ENCODE data around the gene TESK2. TPM values are rescaled to one million over a fixed set of nuclear protein-coding genes. Genes with fewer than 3 reads are reported as not detected.
"Not testable (repeated sequence)": the region's sequence is repeated elsewhere in the genome, so short reads cannot be mapped to it uniquely, and the experiment has no call there.

Gene TESK2
- polyA plus RNA-seq, 1 donor (not counting 4 experiments of a cell fraction or from before 2014, with no cell fraction given), result 2.0 TPM

DNA sequence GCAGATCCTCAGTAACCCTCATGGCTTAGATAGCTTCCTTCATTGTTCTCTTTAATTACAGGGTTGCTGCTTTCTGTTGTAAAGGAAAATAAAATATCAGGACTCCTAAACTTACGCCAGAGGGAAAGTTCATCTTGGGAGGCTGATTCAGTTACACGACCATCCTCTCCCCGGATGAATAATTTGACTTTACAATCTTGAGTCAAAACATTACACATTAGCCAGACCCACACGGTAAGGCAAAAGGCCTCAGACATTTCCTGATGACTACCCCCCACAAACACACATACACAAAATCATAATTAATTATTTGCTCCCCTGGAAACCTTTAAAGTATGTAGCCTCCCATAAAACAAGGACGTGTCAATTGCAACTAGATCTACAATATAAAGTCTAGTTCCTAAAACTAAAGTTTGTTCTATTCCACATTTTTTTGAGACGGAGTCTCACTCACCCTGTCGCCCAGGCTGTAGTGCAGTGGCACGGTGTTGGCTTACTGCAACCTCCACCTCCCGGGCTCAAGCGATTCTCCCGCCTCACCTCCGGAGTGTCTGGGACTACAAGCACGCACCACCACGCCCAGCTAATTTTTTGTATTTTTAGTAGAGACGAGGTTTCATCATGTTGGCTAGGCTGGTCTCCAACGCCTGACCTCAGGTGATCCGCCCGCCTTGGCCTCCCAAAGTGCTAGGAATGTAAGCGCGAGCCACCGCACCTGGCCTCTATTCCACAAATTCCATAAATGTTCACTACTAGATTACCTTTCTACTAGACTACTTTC, 31.6 kb upstream of the TESK2 start:
- Histone ChIP-seq H4K20me1 (ENCODE audit: control insufficient read depth, extremely low read depth, insufficient read depth, low read length) (peaks cover 12% of the 10 kb centered on the region), H3K9me1 (ENCODE audit: control insufficient read depth, extremely low read depth, insufficient read depth, low read length) (no peaks in the 10 kb centered on the region), H3K9ac (ENCODE audit: control insufficient read depth, extremely low read depth, insufficient read depth, low read length) (peak overlapping the region; percentile 90), H3K36me3 (ENCODE audit: control insufficient read depth in 2 of 2, extremely low read depth in 1 of 2, insufficient read depth in 2 of 2, low read length in 2 of 2) (peaks cover 2 to 9% of the 10 kb centered on the region in 2 experiments), H2AFZ (ENCODE audit: control insufficient read depth, low read length) (peak overlapping the region; percentile 81), H3K4me1 (ENCODE audit: control insufficient read depth, extremely low read depth, insufficient read depth, low read length) (peaks cover 20% of the 10 kb centered on the region), H3K9me3 (ENCODE audit: control insufficient read depth, low read depth, low read length) (no peaks in the 10 kb centered on the region), H3K4me3 (ENCODE audit: control insufficient read depth in 2 of 3, extremely low read depth in 1 of 3, insufficient read depth in 2 of 3, low read depth in 1 of 3, low read length in 3 of 3) (peak overlapping the region; percentile 92 to 100 (median 98)), H3K27me3 (ENCODE audit: control insufficient read depth, extremely low read depth, insufficient read depth, low read length) (no peaks in the 10 kb centered on the region), H3K79me2 (ENCODE audit: control insufficient read depth, insufficient read depth, low read length) (peaks cover 39% of the 10 kb centered on the region), H3K4me2 (ENCODE audit: control insufficient read depth, extremely low read depth, insufficient read depth, low read depth, low read length) (peak overlapping the region; percentile 87), H3K27ac (ENCODE audit: control insufficient read depth, insufficient read depth, low read length) (peak overlapping the region; percentile 95)
- dilution Hi-C loops (cut with MboI; ENCODE audit: extremely low pct_ligation_motif_present, low sequenced_read_pairs), result no loop called here
- TF ChIP-seq EZH2 (IDR thresholded peaks at IDR 0.05; ENCODE audit: low read length) (no peak), CTCF (optimal IDR thresholded peaks at IDR 0.05 in 1 of 3, IDR thresholded peaks at IDR 0.05 in 1 of 3, conservative IDR thresholded peaks at IDR 0.05 in 1 of 3; ENCODE audit: extremely low read depth in 1 of 3, insufficient read depth in 2 of 3, low read length in 3 of 3) (no peak)
- FAIRE-seq (no peak), DNase-seq (ENCODE audit: low read depth, low spot score) (no peak)

DNA sequence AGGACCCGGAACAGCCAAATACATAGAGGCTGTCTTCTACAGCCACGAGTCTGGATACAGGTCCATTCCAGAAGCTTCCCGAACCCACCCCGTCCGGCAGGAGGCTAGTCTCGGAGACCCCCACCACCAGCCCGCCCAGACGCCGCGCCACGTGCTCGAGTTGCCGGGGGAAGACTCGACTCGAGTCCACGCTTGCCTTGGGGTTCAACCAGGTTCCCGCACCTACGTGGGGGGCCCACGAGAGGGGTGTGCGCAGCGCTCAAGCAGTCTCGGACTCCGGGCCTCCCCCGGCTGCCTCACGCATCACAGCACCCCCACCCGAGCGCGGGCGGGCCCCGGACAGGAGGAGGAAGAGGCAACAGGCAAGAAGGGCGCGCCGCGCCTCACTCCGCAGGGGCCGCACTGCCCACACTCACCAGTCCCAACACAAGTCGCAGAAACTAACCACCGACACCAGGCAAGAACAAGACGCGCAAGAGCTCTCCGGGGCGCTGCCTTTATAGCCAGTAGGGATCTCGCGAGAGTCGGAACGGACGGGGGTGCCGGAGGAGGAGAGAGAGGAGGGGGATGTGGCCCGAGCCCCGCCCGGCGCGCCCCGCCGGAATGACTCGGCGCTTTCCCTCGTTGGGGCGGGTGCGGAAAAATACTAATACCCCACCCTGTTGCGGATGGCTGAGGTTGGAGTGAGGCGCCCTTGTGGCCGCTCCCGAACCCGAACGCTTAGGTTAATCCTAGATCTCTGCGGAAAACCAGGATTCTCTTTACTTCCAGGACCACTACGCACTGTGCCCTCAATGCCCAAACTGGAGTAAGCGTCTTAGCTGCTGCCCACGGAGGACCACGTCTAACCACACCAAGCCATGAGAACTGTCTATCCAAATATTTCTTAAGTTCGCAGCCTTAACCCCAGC, 30.7 kb upstream of the TESK2 start, which contains the start of gene PRDX1:
TSS of gene PRDX1 (minus strand) at position 472 of the 911 bp plus-strand sequence. CDS start 2,841 bp downstream, outside the sequence.
- Histone ChIP-seq H3K4me2 (ENCODE audit: control insufficient read depth, extremely low read depth, insufficient read depth, low read depth, low read length) (peak within 1 kb of the TSS; percentile 87), H3K9me3 (ENCODE audit: control insufficient read depth, low read depth, low read length) (no peaks in the 10 kb centered on the region), H3K4me3 (ENCODE audit: control insufficient read depth in 2 of 3, extremely low read depth in 1 of 3, insufficient read depth in 2 of 3, low read depth in 1 of 3, low read length in 3 of 3) (peak within 1 kb of the TSS; percentile 92 to 100 (median 98)), H3K27me3 (ENCODE audit: control insufficient read depth, extremely low read depth, insufficient read depth, low read length) (no peaks in the 10 kb centered on the region), H3K36me3 (ENCODE audit: control insufficient read depth in 2 of 2, extremely low read depth in 1 of 2, insufficient read depth in 2 of 2, low read length in 2 of 2) (peaks cover 6 to 14% of the 10 kb centered on the region in 2 experiments), H3K27ac (ENCODE audit: control insufficient read depth, insufficient read depth, low read length) (peak within 1 kb of the TSS; percentile 95), H2AFZ (ENCODE audit: control insufficient read depth, low read length) (peak within 1 kb of the TSS; percentile 81), H3K4me1 (ENCODE audit: control insufficient read depth, extremely low read depth, insufficient read depth, low read length) (peaks cover 25% of the 10 kb centered on the region), H3K79me2 (ENCODE audit: control insufficient read depth, insufficient read depth, low read length) (peaks cover 45% of the 10 kb centered on the region), H3K9ac (ENCODE audit: control insufficient read depth, extremely low read depth, insufficient read depth, low read length) (peak within 1 kb of the TSS; percentile 90), H4K20me1 (ENCODE audit: control insufficient read depth, extremely low read depth, insufficient read depth, low read length) (peaks cover 15% of the 10 kb centered on the region), H3K9me1 (ENCODE audit: control insufficient read depth, extremely low read depth, insufficient read depth, low read length) (no peaks in the 10 kb centered on the region)
- DNase-seq (ENCODE audit: low read depth, low spot score), result peak; percentile 93
- dilution Hi-C loops (cut with MboI; ENCODE audit: extremely low pct_ligation_motif_present, low sequenced_read_pairs), result no loop called here
- TF ChIP-seq CTCF (optimal IDR thresholded peaks at IDR 0.05 in 1 of 3, IDR thresholded peaks at IDR 0.05 in 1 of 3, conservative IDR thresholded peaks at IDR 0.05 in 1 of 3; ENCODE audit: extremely low read depth in 1 of 3, insufficient read depth in 2 of 3, low read length in 3 of 3) (peak in 2 of 3 experiments; percentile 16 to 28), EZH2 (IDR thresholded peaks at IDR 0.05; ENCODE audit: low read length) (no peak)
- FAIRE-seq, result peak; percentile 13

DNA sequence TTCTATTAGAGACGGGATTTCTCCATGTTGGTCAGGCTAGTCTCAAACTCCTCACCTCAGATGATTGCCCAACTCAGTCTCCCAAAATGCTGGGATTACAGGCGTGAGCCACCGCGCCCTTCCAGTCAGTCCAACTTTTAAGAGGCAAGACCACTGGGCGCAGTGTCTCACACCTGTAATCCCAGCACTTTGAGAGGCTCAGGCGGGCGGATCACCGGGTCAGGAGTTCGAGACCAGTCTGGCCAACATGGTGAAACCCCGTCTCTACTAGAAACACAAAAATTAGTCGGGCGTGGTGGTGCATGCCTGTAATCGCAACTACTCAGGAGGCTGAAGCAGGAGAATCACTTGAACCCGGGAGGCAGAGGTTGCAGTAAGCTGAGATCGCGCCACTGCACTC, 28.8 kb upstream of the TESK2 start:
- H2AFZ ChIP-seq (ENCODE audit: control insufficient read depth, low read length); H3K9me1 ChIP-seq (ENCODE audit: control insufficient read depth, extremely low read depth, insufficient read depth, low read length); H3K27me3 ChIP-seq (ENCODE audit: control insufficient read depth, extremely low read depth, insufficient read depth, low read length); H3K27ac ChIP-seq (ENCODE audit: control insufficient read depth, insufficient read depth, low read length); DNase-seq (ENCODE audit: low read depth, low spot score); dilution Hi-C loops (cut with MboI; ENCODE audit: extremely low pct_ligation_motif_present, low sequenced_read_pairs); H3K9ac ChIP-seq (ENCODE audit: control insufficient read depth, extremely low read depth, insufficient read depth, low read length); FAIRE-seq; H3K9me3 ChIP-seq (ENCODE audit: control insufficient read depth, low read depth, low read length): not testable (repeated sequence)
- H3K79me2 ChIP-seq (ENCODE audit: control insufficient read depth, insufficient read depth, low read length), result peaks cover 52% of the 10 kb centered on the region
- peak overlapping the region; percentile 77 to 100 (median 92) for H3K4me3 ChIP-seq (ENCODE audit: control insufficient read depth in 2 of 3, extremely low read depth in 1 of 3, insufficient read depth in 2 of 3, low read depth in 1 of 3, low read length in 3 of 3)
- peaks cover 28% of the 10 kb centered on the region for H3K4me1 ChIP-seq (ENCODE audit: control insufficient read depth, extremely low read depth, insufficient read depth, low read length)
- H3K36me3 ChIP-seq (ENCODE audit: control insufficient read depth in 2 of 2, extremely low read depth in 1 of 2, insufficient read depth in 2 of 2, low read length in 2 of 2), result peaks cover 15 to 31% of the 10 kb centered on the region in 2 experiments
- peaks cover 21% of the 10 kb centered on the region for H4K20me1 ChIP-seq (ENCODE audit: control insufficient read depth, extremely low read depth, insufficient read depth, low read length)
- H3K4me2 ChIP-seq (ENCODE audit: control insufficient read depth, extremely low read depth, insufficient read depth, low read depth, low read length), result peak overlapping the region; percentile 88

Data from keratinocyte (primary cell).